Muscle layer of colon (tissue), 2 donors: ENCODE data around the gene SLC25A42.

Experiments
- H3K27ac ChIP-seq: one replicate; pipeline ENCODE4 v1.7.0; 2013; ENCODE audit warnings: low read depth, mild to moderate bottlenecking, low read length, moderate library complexity
- H3K27me3 ChIP-seq, 2 donors: one replicate each; pipeline ENCODE4 v1.7.0; 2013; ENCODE audit warnings: low read length in 2 of 2, mild to moderate bottlenecking in 2 of 2; ENCODE audit not compliant: insufficient read depth in 2 of 2, control insufficient read depth in 1 of 2
- H3K36me3 ChIP-seq: one replicate; pipeline ENCODE4 v1.7.0; 2013; ENCODE audit warnings: mild to moderate bottlenecking, low read length; ENCODE audit not compliant: insufficient read depth
- H3K4me1 ChIP-seq: one replicate; pipeline ENCODE4 v1.7.0; 2013; ENCODE audit warnings: mild to moderate bottlenecking, low read length; ENCODE audit not compliant: insufficient read depth
- H3K4me3 ChIP-seq, 2 donors: one replicate each; pipeline ENCODE4 v1.7.0; 2013; ENCODE audit warnings: low read length in 2 of 2, low read depth in 1 of 2, mild to moderate bottlenecking in 1 of 2, moderate library complexity in 1 of 2
- H3K9ac ChIP-seq: one replicate; pipeline ENCODE4 v1.7.0; 2013; ENCODE audit warnings: low read length
- H3K9me3 ChIP-seq: one replicate; pipeline ENCODE4 v1.7.0; 2013; ENCODE audit warnings: mild to moderate bottlenecking, low read length
- donor health status: abdominal sarcoma.
- donor health status: Adenocarcinoma of cecum.

Gene SLC25A42

DNA sequence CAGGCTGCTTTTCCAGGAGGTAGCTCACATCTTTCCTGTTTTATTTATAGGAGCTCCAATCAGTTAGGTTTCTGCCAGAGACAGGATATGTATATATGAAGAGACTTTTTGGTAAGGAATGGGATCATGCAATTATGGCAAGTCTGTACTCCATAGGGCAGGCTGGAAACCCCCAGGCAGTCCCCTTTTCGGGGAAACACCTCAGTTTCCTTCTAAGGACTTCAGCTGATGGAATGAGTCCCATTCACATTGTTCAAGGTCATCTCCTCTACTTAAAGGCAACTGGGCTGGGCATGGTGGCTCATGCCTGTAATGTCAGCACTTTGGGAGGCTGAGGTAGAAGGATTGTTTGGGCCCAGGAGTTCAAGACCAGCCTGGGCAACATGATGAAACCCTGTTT is 10.9 kb upstream of the SLC25A42 start:
- Histone ChIP-seq H3K9ac (no peak overlapping the region), H3K27me3 (no peaks in the 10 kb centered on the region), H3K27ac (no peak overlapping the region), H3K36me3 (peaks cover 26% of the 10 kb centered on the region), H3K9me3 (no peaks in the 10 kb centered on the region), H3K4me1 (no peaks in the 10 kb centered on the region), H3K4me3 (no peak overlapping the region)

DNA sequence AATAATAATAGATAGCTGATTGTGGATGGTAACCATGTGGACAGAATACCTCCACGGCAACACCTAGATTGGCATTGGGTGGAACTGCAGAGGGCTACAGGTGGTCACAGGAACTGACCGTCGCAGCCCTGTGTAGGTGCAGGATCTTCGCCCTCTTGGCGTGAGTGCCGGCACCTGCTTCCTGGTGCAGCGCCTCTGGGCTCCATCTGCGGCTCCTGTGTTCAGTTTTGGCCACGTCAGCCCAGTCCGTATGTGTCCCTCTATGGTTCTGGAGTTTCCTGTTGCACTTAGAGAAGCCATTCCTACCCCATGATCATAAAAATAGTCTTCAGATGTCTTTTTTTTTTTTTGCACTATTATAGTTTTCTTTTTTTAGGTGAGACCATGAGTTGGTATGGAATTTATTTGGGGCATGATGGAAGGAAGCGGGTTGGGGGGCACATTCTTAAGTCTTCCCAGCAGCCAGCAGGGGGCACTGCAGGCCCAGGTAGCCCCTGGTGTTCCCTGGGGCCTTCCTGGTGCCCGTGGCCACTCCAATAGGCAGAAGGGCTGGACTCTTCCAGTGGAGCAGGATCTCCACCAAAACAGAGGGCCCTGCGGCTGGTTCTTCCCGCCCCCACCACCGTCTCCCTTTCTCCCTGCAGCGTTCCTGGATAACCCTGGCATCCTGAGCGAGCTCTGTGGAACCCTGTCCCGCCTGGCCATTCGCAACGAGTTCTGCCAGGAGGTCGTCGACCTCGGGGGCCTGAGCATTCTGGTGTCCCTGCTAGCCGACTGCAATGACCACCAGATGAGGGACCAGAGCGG is 10.1 kb upstream of the SLC25A42 start:
- peaks cover 32% of the 10 kb centered on the region for H3K36me3 ChIP-seq
- no peaks in the 10 kb centered on the region for H3K27me3 ChIP-seq
- H3K4me3 ChIP-seq: no peak overlapping the region
- H3K27ac ChIP-seq: no peak overlapping the region
- H3K9me3 ChIP-seq: no peaks in the 10 kb centered on the region
- H3K4me1 ChIP-seq: no peaks in the 10 kb centered on the region
- H3K9ac ChIP-seq: no peak overlapping the region

DNA sequence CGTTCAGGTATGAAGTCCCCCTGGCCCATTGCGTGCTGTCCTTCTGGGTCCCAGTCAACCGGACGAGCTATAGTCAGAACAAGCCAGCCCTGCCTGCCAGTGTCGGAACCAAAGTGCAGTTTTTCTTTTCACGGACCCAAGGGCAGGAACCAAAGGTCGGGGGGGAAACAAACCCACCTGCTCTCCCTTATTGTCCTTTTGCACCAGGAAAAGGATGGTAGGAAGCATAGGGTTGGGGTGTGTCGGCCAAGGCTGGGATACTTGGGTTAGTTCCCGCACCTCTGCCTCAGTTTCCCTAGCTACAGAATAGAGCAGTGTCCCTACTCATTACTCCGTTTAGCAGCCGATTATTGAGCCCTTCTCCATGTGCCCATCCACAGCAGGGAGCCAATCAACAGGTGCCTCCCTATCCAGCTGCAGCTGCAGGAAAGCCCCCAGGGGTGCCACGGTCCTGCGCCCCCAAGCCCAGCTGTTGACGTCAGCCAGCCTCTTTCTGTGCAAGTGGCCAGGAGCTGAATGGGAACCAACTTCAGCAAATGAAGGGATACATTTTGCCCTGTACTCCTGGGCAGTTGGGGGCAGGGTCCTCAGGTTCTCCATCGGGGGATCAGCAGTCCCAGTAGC is 9.4 kb upstream of the SLC25A42 start:
- H3K27ac ChIP-seq: no peak overlapping the region
- H3K4me1 ChIP-seq: no peaks in the 10 kb centered on the region
- H3K36me3 ChIP-seq: peaks cover 32% of the 10 kb centered on the region
- no peak overlapping the region for H3K4me3 ChIP-seq
- no peak overlapping the region for H3K9ac ChIP-seq
- H3K9me3 ChIP-seq: no peaks in the 10 kb centered on the region
- H3K27me3 ChIP-seq: no peaks in the 10 kb centered on the region

DNA sequence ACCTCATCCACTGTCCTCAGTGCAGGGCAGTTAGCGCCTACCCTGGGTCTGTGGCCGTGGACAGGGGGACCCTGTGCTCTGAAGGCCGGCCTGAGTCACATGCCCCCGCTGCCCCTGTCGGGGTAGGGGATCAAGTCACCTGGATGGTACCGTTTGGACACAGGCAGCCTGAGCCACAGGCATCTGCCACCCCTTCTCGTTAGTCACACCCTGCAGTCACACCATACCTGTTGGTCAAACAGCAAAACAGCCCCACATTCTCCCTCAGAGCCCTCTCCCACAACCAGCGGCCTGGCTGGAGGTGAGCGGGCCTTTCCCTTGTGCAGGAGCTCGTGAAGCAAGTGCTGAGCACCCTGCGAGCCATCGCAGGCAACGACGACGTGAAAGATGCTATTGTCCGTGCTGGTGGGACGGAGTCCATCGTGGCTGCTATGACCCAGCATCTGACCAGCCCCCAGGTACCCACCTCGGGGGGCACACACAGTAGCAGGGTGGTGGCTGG is 8.8 kb upstream of the SLC25A42 start:
- Histone ChIP-seq H3K4me3 (no peak overlapping the region), H3K9me3 (no peaks in the 10 kb centered on the region), H3K36me3 (peaks cover 32% of the 10 kb centered on the region), H3K27ac (no peak overlapping the region), H3K4me1 (no peaks in the 10 kb centered on the region), H3K27me3 (no peaks in the 10 kb centered on the region), H3K9ac (no peak overlapping the region)

DNA sequence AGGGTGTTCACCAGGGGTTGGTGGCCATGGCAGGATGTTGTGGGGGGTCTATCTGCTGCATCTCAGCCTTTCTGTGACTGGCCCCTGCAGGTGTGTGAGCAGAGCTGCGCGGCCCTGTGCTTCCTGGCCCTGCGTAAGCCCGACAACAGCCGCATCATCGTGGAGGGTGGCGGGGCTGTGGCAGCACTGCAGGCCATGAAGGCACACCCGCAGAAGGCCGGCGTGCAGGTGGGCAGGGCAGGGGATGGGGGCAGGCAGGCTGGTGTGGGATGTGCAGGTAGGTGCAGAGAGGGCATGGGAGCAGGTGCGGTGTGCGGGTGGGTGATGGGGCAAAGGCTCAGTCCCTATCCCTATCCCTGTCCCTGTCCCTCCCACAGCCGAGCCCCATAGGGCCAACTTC is 8.1 kb upstream of the SLC25A42 start:
- Histone ChIP-seq H3K27me3 (no peaks in the 10 kb centered on the region), H3K9ac (no peak overlapping the region), H3K36me3 (peaks cover 32% of the 10 kb centered on the region), H3K27ac (no peak overlapping the region), H3K4me1 (no peaks in the 10 kb centered on the region), H3K4me3 (no peak overlapping the region), H3K9me3 (no peaks in the 10 kb centered on the region)

DNA sequence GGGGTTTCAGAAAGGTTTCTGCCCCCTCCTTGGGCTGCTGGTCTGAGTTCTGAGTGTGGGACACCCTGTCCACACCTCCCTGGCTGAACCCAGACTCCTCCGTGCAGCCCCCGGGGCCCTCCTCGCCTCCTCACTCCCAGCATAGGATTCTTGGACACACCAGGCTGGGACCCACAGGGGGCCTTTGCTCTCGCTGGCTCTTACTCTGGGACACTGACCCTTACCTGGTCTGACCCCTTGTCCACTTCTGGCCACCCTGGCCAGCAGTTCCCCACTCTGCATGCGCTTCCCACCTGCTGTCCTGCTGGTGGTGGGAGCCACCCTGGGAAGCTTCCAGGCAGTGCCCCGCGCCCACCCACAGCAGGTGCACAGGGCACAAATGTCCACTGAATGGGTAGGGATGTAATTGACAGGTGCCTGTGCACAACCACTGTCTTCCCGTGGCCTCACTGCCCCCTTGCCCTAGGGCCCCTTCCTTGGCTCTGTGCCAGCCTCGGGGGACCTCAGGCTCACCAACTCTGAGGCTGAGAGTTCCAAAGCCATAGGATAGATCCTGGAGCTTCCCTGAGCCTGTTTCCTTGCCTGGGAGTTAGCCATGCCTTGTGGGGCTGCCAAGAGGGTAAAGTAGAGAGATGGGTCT is 7.0 kb upstream of the SLC25A42 start:
- Histone ChIP-seq H3K4me3 (no peak overlapping the region), H3K9ac (no peak overlapping the region), H3K27ac (no peak overlapping the region), H3K36me3 (peaks cover 30% of the 10 kb centered on the region), H3K27me3 (no peaks in the 10 kb centered on the region), H3K4me1 (no peaks in the 10 kb centered on the region), H3K9me3 (no peaks in the 10 kb centered on the region)

DNA sequence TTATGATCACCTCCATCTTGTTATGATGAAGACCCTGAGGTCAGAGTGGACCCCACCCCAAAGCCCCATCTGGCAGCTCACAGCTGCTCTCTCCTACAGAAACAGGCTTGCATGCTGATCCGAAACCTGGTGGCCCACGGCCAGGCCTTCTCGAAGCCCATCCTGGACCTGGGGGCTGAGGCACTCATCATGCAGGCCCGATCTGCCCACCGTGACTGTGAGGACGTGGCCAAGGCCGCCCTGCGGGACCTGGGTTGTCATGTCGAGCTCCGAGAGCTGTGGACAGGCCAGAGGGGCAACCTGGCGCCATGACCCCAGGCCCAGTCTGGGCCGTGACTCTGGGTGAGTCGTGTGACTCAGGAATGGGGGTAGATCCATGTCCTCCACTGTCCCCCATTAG is 6.5 kb upstream of the SLC25A42 start:
- no peak overlapping the region for H3K27ac ChIP-seq
- H3K9me3 ChIP-seq: no peaks in the 10 kb centered on the region
- no peaks in the 10 kb centered on the region for H3K27me3 ChIP-seq
- no peak overlapping the region for H3K4me3 ChIP-seq
- H3K9ac ChIP-seq: no peak overlapping the region
- H3K36me3 ChIP-seq: peaks cover 24% of the 10 kb centered on the region
- no peaks in the 10 kb centered on the region for H3K4me1 ChIP-seq

DNA sequence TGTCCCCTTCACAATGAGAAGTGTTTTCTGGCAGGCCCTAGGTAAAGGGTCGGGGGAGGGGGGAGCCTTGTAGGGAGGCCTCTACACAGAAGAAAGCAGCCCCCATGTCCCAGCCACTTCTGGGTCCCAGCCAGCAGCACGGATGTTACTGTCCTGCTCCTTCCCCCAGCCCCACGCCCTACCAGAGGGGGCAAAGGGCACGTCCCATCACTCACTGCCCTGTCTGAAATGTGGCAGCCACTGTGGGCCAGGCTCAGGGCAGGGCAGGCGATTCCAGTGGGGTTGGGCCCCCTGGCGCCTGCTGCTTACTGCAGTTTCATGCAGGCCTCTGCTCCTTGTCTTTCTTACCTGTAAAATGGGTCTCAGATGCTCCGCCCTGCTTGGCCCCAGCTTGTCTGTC is 6.1 kb upstream of the SLC25A42 start:
- H3K9me3 ChIP-seq: no peaks in the 10 kb centered on the region
- peaks cover 20% of the 10 kb centered on the region for H3K36me3 ChIP-seq
- no peak overlapping the region for H3K4me3 ChIP-seq
- H3K4me1 ChIP-seq: no peaks in the 10 kb centered on the region
- H3K9ac ChIP-seq: no peak overlapping the region
- H3K27me3 ChIP-seq: no peaks in the 10 kb centered on the region
- no peak overlapping the region for H3K27ac ChIP-seq

DNA sequence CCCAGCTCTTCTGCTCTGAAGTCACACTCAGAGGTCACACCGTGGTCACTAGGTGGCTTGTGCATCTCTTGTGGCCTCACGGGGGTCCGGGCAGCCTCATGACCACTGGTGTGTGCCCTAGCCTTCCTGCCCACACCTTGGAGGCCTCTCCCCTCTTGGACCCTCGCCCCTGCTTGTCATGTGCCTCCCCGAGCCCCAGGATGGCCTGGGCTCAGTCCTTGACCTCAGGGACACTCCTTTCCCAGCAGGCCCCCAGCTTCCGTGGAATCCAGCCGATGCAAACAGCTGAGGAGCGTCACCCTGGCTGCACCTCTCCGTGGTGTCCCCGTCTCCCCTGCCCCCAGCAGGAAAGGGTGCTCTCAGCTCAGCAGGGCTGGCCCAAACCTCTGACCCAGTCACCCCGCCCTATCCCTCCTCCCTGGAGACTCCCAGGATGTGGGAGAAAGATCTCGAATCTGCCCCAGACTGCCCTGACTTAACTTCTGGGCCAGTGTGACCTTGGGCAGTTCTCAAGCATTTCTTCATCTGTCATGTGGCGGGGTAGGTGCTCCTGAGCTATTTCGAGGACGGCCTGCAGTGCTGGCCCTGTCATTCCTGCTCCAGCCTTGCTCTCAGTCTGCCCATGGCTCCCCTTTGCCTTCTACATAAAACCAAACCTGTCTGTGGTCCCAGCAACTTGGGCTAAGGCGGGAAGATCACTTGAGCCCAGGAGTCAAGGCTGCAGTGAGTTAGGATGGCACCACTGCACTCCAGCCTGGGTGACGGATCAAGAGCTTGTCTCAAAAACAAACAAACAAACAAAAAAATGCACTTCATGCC is 4.6 kb upstream of the SLC25A42 start:
- Histone ChIP-seq H3K9me3 (no peaks in the 10 kb centered on the region), H3K9ac (no peak overlapping the region), H3K27ac (no peak overlapping the region), H3K4me3 (no peak overlapping the region), H3K27me3 (no peaks in the 10 kb centered on the region), H3K4me1 (no peaks in the 10 kb centered on the region), H3K36me3 (peaks cover 15% of the 10 kb centered on the region)

DNA sequence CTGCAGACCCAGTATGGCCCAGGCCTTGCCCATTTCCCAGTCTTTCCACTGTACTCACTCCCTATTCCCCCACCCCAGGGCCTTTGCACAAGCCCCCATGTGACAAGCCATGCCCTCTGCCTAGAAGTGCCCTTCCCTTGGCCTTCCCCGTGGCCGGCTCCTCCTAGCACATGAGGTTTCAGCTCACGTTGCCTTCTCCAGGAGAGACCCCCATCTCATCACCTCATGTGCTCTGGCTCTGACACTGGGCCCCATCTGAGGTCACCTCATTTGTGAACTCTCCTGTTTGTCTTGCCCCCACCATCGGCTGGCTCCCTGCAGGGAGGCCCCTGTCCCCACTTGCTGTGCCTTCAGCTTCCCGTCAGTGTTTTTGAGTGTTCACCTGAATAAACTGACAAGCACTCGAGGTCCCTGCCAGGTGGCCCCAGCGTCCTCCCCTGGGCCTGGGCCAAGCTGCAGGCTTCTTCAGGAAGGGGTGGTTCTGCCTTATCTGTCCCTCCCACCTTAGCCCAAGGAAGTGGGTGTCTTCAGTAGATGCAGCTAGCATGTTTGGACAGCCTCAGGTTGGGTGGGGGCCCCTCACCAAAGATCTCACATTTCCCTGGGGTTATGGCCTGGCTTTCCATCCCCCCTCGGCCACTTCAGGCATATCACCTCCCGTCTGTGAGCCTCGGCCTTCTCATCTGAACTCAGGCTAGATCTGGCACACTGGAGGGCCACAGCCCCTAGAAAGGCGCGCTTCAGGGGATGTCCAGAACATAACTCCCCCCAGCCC is 3.8 kb upstream of the SLC25A42 start:
- peaks cover 7% of the 10 kb centered on the region for H3K36me3 ChIP-seq

More for the DNA sequence above, 3.8 kb upstream of the SLC25A42 start:
- Histone ChIP-seq H3K27ac (no peak overlapping the region), H3K4me3 (no peak overlapping the region), H3K9ac (no peak overlapping the region), H3K9me3 (no peaks in the 10 kb centered on the region), H3K27me3 (no peaks in the 10 kb centered on the region), H3K4me1 (peaks cover 8% of the 10 kb centered on the region)
